OCI-LY3 (cell line): ENCODE results near the gene DKK3.

ENCODE experiments used
- H2AFZ ChIP-seq: fragments of 200-600, 300-600 bp; shearing (Covaris generic); 2 replicates; pipeline ENCODE4 v1.6.0; 2014; ENCODE audit warnings: antibody characterized with exemption, low read depth, low read length
- H3K27ac ChIP-seq: fragments of 200-600, 300-600 bp; sonication (generic); 2 replicates; pipeline ENCODE4 v1.5.1; 2014; ENCODE audit warnings: mild to moderate bottlenecking, low read length, moderate library complexity, mixed read lengths
- H3K27me3 ChIP-seq: fragments of 200-600, 300-600 bp; sonication (generic); 2 replicates; pipeline ENCODE4 v1.6.1; 2014; ENCODE audit warnings: low read depth, low read length, mixed read lengths
- H3K36me3 ChIP-seq: fragments of 200-600, 300-600 bp; sonication (generic); replicated peaks from 2 replicates; pipeline ENCODE3; 2014; ENCODE audit warnings: low read depth, low read length, mixed read lengths
- H3K4me1 ChIP-seq: fragments of 300-600, 200-600 bp; sonication (generic); 2 replicates; pipeline ENCODE4 v1.6.1; 2014; ENCODE audit warnings: low read length, mixed read lengths
- H3K4me2 ChIP-seq: fragments of 200-600, 300-600 bp; sonication (generic); 2 replicates; pipeline ENCODE4 v1.6.1; 2014; ENCODE audit warnings: low read length, mixed read lengths
- H3K4me3 ChIP-seq: fragments of 300-600, 200-600 bp; sonication (generic); 2 replicates; pipeline ENCODE4 v1.5.1; 2014; ENCODE audit warnings: antibody characterized with exemption, mild to moderate bottlenecking, low read length, moderate library complexity
- H3K79me2 ChIP-seq: fragments of 300-600, 200-600 bp; shearing (Covaris generic); 2 replicates; pipeline ENCODE4 v1.6.1; 2014; ENCODE audit warnings: mild to moderate bottlenecking, low read length, mixed read lengths
- H3K9ac ChIP-seq: fragments of 300-600, 200-600 bp; shearing (Covaris generic); 2 replicates; pipeline ENCODE4 v1.6.0; 2014; ENCODE audit warnings: mild to moderate bottlenecking, low read length, moderate library complexity
- H3K9me3 ChIP-seq: fragments of 200-600, 300-600 bp; shearing (Covaris generic); 2 replicates; pipeline ENCODE4 v1.6.1; 2014; ENCODE audit warnings: low read length, mixed read lengths; ENCODE audit not compliant: insufficient read depth
- H4K20me1 ChIP-seq: fragments of 200-600, 300-600 bp; sonication (generic); 2 replicates; pipeline ENCODE4 v1.6.1; 2016; ENCODE audit warnings: low read length, mixed read lengths; ENCODE audit not compliant: insufficient read depth
- CTCF ChIP-seq: fragments of 200-600, 300-600 bp; sonication (generic); IDR thresholded peaks from 2 replicates; pipeline ENCODE4 v1.5.1; 2014; ENCODE audit warnings: antibody characterized with exemption, low read length, low read depth
- EZH2phosphoT487 ChIP-seq: fragments of 200-600 bp; shearing (Covaris generic); IDR thresholded peaks from 2 replicates; pipeline ENCODE4 v1.6.1; 2018; ENCODE audit warnings: antibody characterized with exemption, mixed run types, low read depth

The DKK3 gene

DNA sequence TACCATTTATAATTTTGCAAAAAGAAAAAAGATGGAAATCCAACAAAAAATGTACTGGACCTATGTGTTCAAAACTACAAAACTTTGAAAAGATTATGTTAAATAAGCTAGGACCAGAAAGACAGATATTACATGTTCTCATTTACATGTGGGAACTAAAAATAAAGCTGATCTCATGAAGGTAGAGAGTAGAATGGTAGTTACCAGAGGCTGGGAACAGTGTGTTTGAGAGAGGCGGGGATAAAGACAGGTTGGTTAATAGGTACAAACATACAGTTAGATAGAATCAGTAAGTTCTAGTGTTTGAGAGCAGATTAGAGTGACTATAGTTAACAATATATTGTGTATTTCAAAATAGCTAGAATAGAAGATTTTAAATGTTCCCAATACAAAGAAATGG, 95.0 kb downstream of the DKK3 start:
- no peaks in the 10 kb centered on the region for H4K20me1 ChIP-seq

More for the DNA sequence above, 95.0 kb downstream of the DKK3 start:
- peaks cover 8% of the 10 kb centered on the region for H3K4me1 ChIP-seq
- no peak overlapping the region for H2AFZ ChIP-seq
- H3K4me3 ChIP-seq, result no peak overlapping the region
- TF ChIP-seq CTCF (no peak), EZH2phosphoT487 (no peak)
- no peak overlapping the region for H3K27ac ChIP-seq
- no peak overlapping the region for H3K9ac ChIP-seq
- no peaks in the 10 kb centered on the region for H3K27me3 ChIP-seq
- no peaks in the 10 kb centered on the region for H3K79me2 ChIP-seq
- H3K9me3 ChIP-seq, result no peaks in the 10 kb centered on the region
- H3K4me2 ChIP-seq, result no peak overlapping the region
- peaks cover 17% of the 10 kb centered on the region for H3K36me3 ChIP-seq
